Prostate gland (tissue), 2 donors: ENCODE measurements around the gene GALNTL6.

ENCODE experiments used
- POLR2A ChIP-seq: fragments of 450-650 bp; IDR thresholded peaks from one replicate; pipeline ENCODE4 v1.6.1; 2016; ENCODE audit warnings: antibody characterized with exemption, mild to moderate bottlenecking
- POLR2AphosphoS5 ChIP-seq: sonication (generic); formaldehyde crosslinking; IDR thresholded peaks from one replicate; pipeline ENCODE4 v1.6.1; 2017; ENCODE audit warnings: antibody characterized with exemption
- TF ChIP-seq, protein P1 (sequence below), 4 experiments: fragments of 200-600 bp in 2 of 4; fragments of 450-650 bp in 2 of 4; sonication (generic) in 2 of 4; IDR thresholded peaks; 1 replicate in 3 of 4; 2 replicates in 1 of 4; pipeline ENCODE4 v1.5.1; 2016 to 2019; ENCODE audit warnings: antibody characterized with exemption in 4 of 4, mild to moderate bottlenecking in 2 of 4, moderate library complexity in 2 of 4

DNA sequence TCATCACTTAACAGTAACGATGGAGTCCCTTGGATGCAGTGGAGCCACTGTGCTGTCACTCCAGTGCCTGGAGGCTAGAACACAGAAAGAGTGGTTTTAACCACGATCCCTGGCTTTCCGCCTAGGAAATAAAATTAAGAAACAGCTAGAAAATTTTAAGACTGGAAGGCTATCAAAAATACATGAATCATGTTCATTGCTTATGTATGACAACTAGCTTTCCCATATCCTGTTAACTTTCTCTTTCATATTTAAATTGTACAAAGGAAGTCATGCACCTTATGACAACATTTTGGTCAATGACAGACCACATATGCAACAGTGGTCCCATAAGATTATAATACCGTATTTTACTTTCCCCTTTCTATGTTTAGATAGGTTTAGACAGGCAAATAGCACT, 115.1 kb downstream of the GALNTL6 start:
- TF ChIP-seq, protein P1, sequence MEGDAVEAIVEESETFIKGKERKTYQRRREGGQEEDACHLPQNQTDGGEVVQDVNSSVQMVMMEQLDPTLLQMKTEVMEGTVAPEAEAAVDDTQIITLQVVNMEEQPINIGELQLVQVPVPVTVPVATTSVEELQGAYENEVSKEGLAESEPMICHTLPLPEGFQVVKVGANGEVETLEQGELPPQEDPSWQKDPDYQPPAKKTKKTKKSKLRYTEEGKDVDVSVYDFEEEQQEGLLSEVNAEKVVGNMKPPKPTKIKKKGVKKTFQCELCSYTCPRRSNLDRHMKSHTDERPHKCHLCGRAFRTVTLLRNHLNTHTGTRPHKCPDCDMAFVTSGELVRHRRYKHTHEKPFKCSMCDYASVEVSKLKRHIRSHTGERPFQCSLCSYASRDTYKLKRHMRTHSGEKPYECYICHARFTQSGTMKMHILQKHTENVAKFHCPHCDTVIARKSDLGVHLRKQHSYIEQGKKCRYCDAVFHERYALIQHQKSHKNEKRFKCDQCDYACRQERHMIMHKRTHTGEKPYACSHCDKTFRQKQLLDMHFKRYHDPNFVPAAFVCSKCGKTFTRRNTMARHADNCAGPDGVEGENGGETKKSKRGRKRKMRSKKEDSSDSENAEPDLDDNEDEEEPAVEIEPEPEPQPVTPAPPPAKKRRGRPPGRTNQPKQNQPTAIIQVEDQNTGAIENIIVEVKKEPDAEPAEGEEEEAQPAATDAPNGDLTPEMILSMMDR (IDR thresholded peaks at IDR 0.05): no peak
- TF ChIP-seq POLR2A (no peak), POLR2AphosphoS5 (no peak)
